A549 (cell line): Measurements from ENCODE around the gene SLC26A9. TPM values are rescaled to one million over a fixed set of nuclear protein-coding genes. Genes with fewer than 3 reads are reported as not detected.

Source experiments
- ATAC-seq, 2 experiments: fragments of 200-7000 bp in 1 of 2; fragments of >200 bp in 1 of 2; cut with Nextera tagmentation in 1 of 2; cut with Tn5 transposase in 1 of 2; 3 replicates each; pipeline versions ENCODE4 v1.8.0 to v1.9.1; 2018 to 2020; ENCODE audit warnings: mild to moderate bottlenecking in 1 of 2, moderate library complexity in 1 of 2
- CTCF ChIA-PET: fragments of 300-600 bp; sonication (Branson Sonifier 250); formaldehyde crosslinking; extraction: SDS; loops from one replicate; lab custom pipeline; 2021; ENCODE audit warnings: antibody characterized with exemption, inconsistent platforms; lab: Yijun Ruan, JAX
- POLR2A ChIA-PET: fragments of 350-600 bp; formaldehyde crosslinking; extraction: SDS; loops from one replicate; lab custom pipeline; 2021; ENCODE audit warnings: antibody characterized with exemption, inconsistent platforms; lab: Yijun Ruan, JAX
- DNase-seq, 2 experiments: peaks; one replicate each; pipeline versions ENCODE4 v3.0.0 to v3.0.0-alpha.2; 2011 to 2016; ENCODE audit warnings: low read depth in 1 of 2, low spot score in 1 of 2
- FAIRE-seq: peaks from 2 replicates; lab custom pipeline; 2011; peaks lifted over from hg19 to GRCh38; lab: Jason Lieb, UNC
- H3K27ac ChIP-seq, 2 experiments: fragments of >200 bp; sonication (Bioruptor Twin); formaldehyde crosslinking; 3 replicates each; pipeline ENCODE4 v1.5.1; 2016 to 2017
- H3K4me1 ChIP-seq: fragments of >200 bp; sonication (Bioruptor Twin); formaldehyde crosslinking; 3 replicates; pipeline ENCODE4 v1.6.1; 2016
- H3K4me2 ChIP-seq: fragments of >200 bp; sonication (Bioruptor Twin); formaldehyde crosslinking; 3 replicates; pipeline ENCODE4 v1.6.1; 2016
- H3K4me3 ChIP-seq: fragments of >200 bp; sonication (Bioruptor Twin); formaldehyde crosslinking; 3 replicates; pipeline ENCODE4 v1.5.1; 2016
- H3K9me3 ChIP-seq: fragments of >200 bp; sonication (Bioruptor Twin); formaldehyde crosslinking; 3 replicates; pipeline ENCODE4 v1.6.1; 2016
- CBX2 ChIP-seq: fragments of 200-600 bp; sonication (generic); IDR thresholded peaks from 2 replicates; pipeline ENCODE4 v1.6.1; 2016; ENCODE audit warnings: low read depth, mild to moderate bottlenecking, borderline replicate concordance
- CHD2 ChIP-seq: fragments of 150-350 bp; IDR thresholded peaks from 2 replicates; pipeline ENCODE4 v1.6.1; 2014; ENCODE audit warnings: low read length; ENCODE audit not compliant: partially characterized antibody
- EHF ChIP-seq: fragments of 250-450 bp; sonication (Bioruptor Pico); IDR thresholded peaks from 2 replicates; pipeline ENCODE4 v1.5.0; 2020; ENCODE audit warnings: mild to moderate bottlenecking
- ESRRA ChIP-seq: fragments of 150-350 bp; IDR thresholded peaks from 2 replicates; pipeline ENCODE4 v1.6.1; 2014; ENCODE audit warnings: mild to moderate bottlenecking, low read length, borderline replicate concordance
- FOSL2 ChIP-seq, 2 experiments: fragments of 450-650 bp in 1 of 2; fragments of >200 bp in 1 of 2; sonication (Bioruptor Twin) in 1 of 2; formaldehyde crosslinking; IDR thresholded peaks; 2 replicates each; pipeline versions ENCODE4 v1.5.0 to v1.6.1; 2016 to 2020; ENCODE audit warnings: mild to moderate bottlenecking in 1 of 2, moderate library complexity in 1 of 2
- GATA3 ChIP-seq: IDR thresholded peaks from 2 replicates; pipeline ENCODE4 v1.6.1; 2012; ENCODE audit warnings: borderline replicate concordance
- HDAC2 ChIP-seq: fragments of 200-600 bp; sonication (generic); IDR thresholded peaks from 2 replicates; pipeline ENCODE4 v1.6.1; 2016
- HEYL ChIP-seq: fragments of 250-450 bp; sonication (Bioruptor Pico); IDR thresholded peaks from 2 replicates; pipeline ENCODE4 v1.8.0; 2021; ENCODE audit warnings: mild to moderate bottlenecking, moderate library complexity
- HOXA7 ChIP-seq: fragments of 250-450 bp; sonication (Bioruptor Pico); IDR thresholded peaks from 2 replicates; pipeline ENCODE4 v1.5.0; 2020; ENCODE audit warnings: mild to moderate bottlenecking, moderate library complexity
- HOXB5 ChIP-seq: fragments of 250-450 bp; sonication (Bioruptor Pico); IDR thresholded peaks from 2 replicates; pipeline ENCODE4 v1.5.0; 2020; ENCODE audit warnings: mild to moderate bottlenecking, moderate library complexity
- JUNB ChIP-seq: fragments of >200 bp; sonication (Bioruptor Twin); formaldehyde crosslinking; IDR thresholded peaks from 2 replicates; pipeline ENCODE4 v1.6.1; 2016
- NPAS2 ChIP-seq: fragments of 250-450 bp; sonication (Bioruptor Pico); IDR thresholded peaks from 2 replicates; pipeline ENCODE4 v1.8.0; 2022; ENCODE audit warnings: mild to moderate bottlenecking, moderate library complexity, borderline replicate concordance
- POLR2AphosphoS2 ChIP-seq: conservative IDR thresholded peaks from 2 replicates; pipeline ENCODE4 v1.6.1; 2012; ENCODE audit warnings: low read length, improper control_type of control experiment, inconsistent platforms
- RAD21 ChIP-seq, 2 experiments: fragments of >200 bp in 1 of 2; sonication (Bioruptor Twin) in 1 of 2; formaldehyde crosslinking in 1 of 2; IDR thresholded peaks in 1 of 2; conservative IDR thresholded peaks in 1 of 2; 2 replicates in 1 of 2; 3 replicates in 1 of 2; pipeline ENCODE4 v1.6.1; 2012 to 2018; ENCODE audit warnings: inconsistent platforms in 1 of 2
- RARB ChIP-seq: fragments of 250-450 bp; sonication (Bioruptor Pico); IDR thresholded peaks from 2 replicates; pipeline ENCODE4 v1.8.0; 2021; ENCODE audit warnings: mild to moderate bottlenecking, moderate library complexity
- RNF2 ChIP-seq: fragments of 200-600 bp; sonication (generic); IDR thresholded peaks from 2 replicates; pipeline ENCODE4 v1.6.1; 2016; ENCODE audit warnings: low read depth, mild to moderate bottlenecking, antibody characterized with exemption, moderate library complexity, borderline replicate concordance
- TP53 ChIP-seq: fragments of 250-450 bp; sonication (Bioruptor Pico); IDR thresholded peaks from 2 replicates; pipeline ENCODE4 v1.5.0; 2021; ENCODE audit warnings: mild to moderate bottlenecking, moderate library complexity
- ZC3H11A ChIP-seq: fragments of 450-650 bp; IDR thresholded peaks from 2 replicates; pipeline ENCODE4 v1.6.1; 2014; ENCODE audit warnings: antibody characterized with exemption, mild to moderate bottlenecking
- ZFP36 ChIP-seq: fragments of 450-650 bp; IDR thresholded peaks from 2 replicates; pipeline ENCODE4 v1.6.1; 2014; ENCODE audit warnings: borderline replicate concordance; ENCODE audit not compliant: partially characterized antibody
- WGBS: methylation state at CpG from one replicate; pipeline ENCODE4 v1.1.6; 2017; ENCODE audit errors: missing lambda C conversion rate; 5-methylcytosine and 5-hydroxymethylcytosine counted together
- polyA plus RNA-seq, 4 experiments: library from polyadenylated mRNA; depleted of rRNA in 3 of 4; stranded (reverse); fragments of >200 nt; fragmentation: RNase III in 1 of 4; extraction: RNeasy Plus Mini Kit Qiagen cat#74134 plus additional on column Dnase treatment in 1 of 4; gene quantifications; 2 replicates in 3 of 4; 3 replicates in 1 of 4; pipeline ENCODE4 v1.2.3, GENCODE V29; 2011 to 2017
- TF ChIP-seq, protein P1 (sequence below): IDR thresholded peaks from 2 replicates; pipeline ENCODE4 v1.6.1; 2012; ENCODE audit warnings: low read depth, borderline replicate concordance
- TF ChIP-seq, protein P2 (sequence below): fragments of 150-350 bp; IDR thresholded peaks from 2 replicates; pipeline ENCODE4 v1.6.1; 2014; ENCODE audit warnings: low read depth, mild to moderate bottlenecking, low read length
- TF ChIP-seq, protein P3 (sequence below): fragments of >200 bp; sonication (Bioruptor Twin); formaldehyde crosslinking; IDR thresholded peaks from 2 replicates; pipeline ENCODE4 v1.6.1; 2016
- TF ChIP-seq, protein P4 (sequence below): fragments of 200-600 bp; sonication (generic); IDR thresholded peaks from 2 replicates; pipeline ENCODE4 v1.6.1; 2016; ENCODE audit warnings: antibody characterized with exemption, mild to moderate bottlenecking, moderate library complexity
- TF ChIP-seq, protein P5 (sequence below): fragments of 450-650 bp; IDR thresholded peaks from 2 replicates; pipeline ENCODE4 v1.6.1; 2014; ENCODE audit warnings: antibody characterized with exemption
- TF ChIP-seq, protein P6 (sequence below): fragments of 250-450 bp; sonication (Bioruptor Pico); IDR thresholded peaks from 2 replicates; pipeline ENCODE4 v1.5.0; 2020; ENCODE audit warnings: low read depth, mild to moderate bottlenecking, moderate library complexity

The SLC26A9 gene
- polyA plus RNA-seq, 2 of the 4 experiments (the other 2 are of a cell fraction), result 0.18 to 0.98 TPM

DNA sequence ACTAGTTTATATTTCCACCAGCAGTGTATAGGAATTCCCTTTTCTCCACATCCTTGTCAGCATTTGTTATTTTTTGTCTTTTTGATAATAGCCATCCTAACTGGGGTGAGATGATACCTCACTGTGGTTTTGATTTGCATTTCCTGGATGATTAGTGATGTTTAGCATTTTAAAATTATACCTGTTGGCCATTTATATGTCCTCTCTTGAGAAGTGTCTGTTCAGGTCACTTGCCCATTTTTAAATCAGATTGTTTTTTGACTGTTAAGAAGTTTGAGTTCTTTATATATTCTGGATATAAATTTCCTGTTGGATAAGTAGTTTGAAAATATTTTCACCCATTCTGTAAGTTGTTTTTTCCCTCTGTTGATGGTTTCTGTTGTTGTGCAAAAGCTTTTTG, 62.3 kb downstream of the SLC26A9 start (continued):
- TF ChIP-seq HOXA7 (CRISPR knock-in tag) (no peak), FOSL2 (IDR thresholded peaks at IDR 0.05) (no peak), FOSL2 (CRISPR knock-in tag; IDR thresholded peaks at IDR 0.05) (no peak)
- TF ChIP-seq, protein P1, sequence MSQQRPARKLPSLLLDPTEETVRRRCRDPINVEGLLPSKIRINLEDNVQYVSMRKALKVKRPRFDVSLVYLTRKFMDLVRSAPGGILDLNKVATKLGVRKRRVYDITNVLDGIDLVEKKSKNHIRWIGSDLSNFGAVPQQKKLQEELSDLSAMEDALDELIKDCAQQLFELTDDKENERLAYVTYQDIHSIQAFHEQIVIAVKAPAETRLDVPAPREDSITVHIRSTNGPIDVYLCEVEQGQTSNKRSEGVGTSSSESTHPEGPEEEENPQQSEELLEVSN, result no peak
- TF ChIP-seq, all 56 proteins: peak for 0

DNA sequence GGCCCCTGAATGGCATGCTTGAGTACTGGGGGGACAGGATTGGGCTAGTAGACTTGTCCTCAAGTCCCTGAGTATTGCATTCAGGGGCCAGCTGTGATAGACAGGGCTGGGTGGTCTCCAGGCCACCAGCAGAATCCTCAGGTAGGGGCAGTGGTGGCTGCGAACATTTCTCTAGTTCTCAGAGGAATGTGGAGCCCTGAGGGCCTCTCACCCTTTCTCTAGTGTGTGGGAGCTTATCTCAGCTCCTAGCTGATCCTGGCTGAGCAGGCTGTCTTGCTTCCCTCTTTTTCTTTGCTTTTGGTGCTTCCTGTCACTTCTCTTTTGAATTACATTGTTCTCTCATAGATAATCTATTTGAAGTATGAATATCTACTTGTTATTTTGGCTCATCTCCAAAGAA, 63.3 kb downstream of the SLC26A9 start:
- TF ChIP-seq, protein P2, sequence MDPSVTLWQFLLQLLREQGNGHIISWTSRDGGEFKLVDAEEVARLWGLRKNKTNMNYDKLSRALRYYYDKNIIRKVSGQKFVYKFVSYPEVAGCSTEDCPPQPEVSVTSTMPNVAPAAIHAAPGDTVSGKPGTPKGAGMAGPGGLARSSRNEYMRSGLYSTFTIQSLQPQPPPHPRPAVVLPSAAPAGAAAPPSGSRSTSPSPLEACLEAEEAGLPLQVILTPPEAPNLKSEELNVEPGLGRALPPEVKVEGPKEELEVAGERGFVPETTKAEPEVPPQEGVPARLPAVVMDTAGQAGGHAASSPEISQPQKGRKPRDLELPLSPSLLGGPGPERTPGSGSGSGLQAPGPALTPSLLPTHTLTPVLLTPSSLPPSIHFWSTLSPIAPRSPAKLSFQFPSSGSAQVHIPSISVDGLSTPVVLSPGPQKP, result no peak
- no peak for TF ChIP-seq ZFP36
- TF ChIP-seq CHD2, result no peak
- TF ChIP-seq POLR2AphosphoS2, result no peak
- TF ChIP-seq, protein P3, sequence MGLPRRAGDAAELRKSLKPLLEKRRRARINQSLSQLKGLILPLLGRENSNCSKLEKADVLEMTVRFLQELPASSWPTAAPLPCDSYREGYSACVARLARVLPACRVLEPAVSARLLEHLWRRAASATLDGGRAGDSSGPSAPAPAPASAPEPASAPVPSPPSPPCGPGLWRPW, result no peak
- no peak for TF ChIP-seq ESRRA
- no peak for TF ChIP-seq HEYL
- TF ChIP-seq, protein P4, sequence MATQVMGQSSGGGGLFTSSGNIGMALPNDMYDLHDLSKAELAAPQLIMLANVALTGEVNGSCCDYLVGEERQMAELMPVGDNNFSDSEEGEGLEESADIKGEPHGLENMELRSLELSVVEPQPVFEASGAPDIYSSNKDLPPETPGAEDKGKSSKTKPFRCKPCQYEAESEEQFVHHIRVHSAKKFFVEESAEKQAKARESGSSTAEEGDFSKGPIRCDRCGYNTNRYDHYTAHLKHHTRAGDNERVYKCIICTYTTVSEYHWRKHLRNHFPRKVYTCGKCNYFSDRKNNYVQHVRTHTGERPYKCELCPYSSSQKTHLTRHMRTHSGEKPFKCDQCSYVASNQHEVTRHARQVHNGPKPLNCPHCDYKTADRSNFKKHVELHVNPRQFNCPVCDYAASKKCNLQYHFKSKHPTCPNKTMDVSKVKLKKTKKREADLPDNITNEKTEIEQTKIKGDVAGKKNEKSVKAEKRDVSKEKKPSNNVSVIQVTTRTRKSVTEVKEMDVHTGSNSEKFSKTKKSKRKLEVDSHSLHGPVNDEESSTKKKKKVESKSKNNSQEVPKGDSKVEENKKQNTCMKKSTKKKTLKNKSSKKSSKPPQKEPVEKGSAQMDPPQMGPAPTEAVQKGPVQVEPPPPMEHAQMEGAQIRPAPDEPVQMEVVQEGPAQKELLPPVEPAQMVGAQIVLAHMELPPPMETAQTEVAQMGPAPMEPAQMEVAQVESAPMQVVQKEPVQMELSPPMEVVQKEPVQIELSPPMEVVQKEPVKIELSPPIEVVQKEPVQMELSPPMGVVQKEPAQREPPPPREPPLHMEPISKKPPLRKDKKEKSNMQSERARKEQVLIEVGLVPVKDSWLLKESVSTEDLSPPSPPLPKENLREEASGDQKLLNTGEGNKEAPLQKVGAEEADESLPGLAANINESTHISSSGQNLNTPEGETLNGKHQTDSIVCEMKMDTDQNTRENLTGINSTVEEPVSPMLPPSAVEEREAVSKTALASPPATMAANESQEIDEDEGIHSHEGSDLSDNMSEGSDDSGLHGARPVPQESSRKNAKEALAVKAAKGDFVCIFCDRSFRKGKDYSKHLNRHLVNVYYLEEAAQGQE, result no peak
- no peak for TF ChIP-seq TP53 (CRISPR knock-in tag)
- no peak for TF ChIP-seq HDAC2
- TF ChIP-seq GATA3, result no peak
- TF ChIP-seq, protein P5, sequence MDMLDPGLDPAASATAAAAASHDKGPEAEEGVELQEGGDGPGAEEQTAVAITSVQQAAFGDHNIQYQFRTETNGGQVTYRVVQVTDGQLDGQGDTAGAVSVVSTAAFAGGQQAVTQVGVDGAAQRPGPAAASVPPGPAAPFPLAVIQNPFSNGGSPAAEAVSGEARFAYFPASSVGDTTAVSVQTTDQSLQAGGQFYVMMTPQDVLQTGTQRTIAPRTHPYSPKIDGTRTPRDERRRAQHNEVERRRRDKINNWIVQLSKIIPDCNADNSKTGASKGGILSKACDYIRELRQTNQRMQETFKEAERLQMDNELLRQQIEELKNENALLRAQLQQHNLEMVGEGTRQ, result no peak
- no peak for TF ChIP-seq RARB (CRISPR knock-in tag)
- no peak for TF ChIP-seq HOXA7 (CRISPR knock-in tag)
- TF ChIP-seq CBX2, result no peak
- no peak for TF ChIP-seq EHF (CRISPR knock-in tag)
- TF ChIP-seq ZC3H11A, result no peak
- no peak for TF ChIP-seq JUNB
- TF ChIP-seq, all 56 proteins: peak for 0
- DNase-seq, result no peak
- H3K4me3 ChIP-seq, result no peak overlapping the region
- H3K4me1 ChIP-seq, result no peaks in the 10 kb centered on the region
- FAIRE-seq, result no peak
- ATAC-seq, result no peak
- 0 out of 3 replicates have a peak, but pooled peaks cover 3% of the 10 kb centered on the region for H3K9me3 ChIP-seq
- H3K4me2 ChIP-seq, result no peak overlapping the region
- ChIA-PET POLR2A (no interaction called here), CTCF (no interaction called here)
- H3K27ac ChIP-seq, result no peak overlapping the region
- WGBS, result 41% methylated on average over 1 of the region's 1 CpG

DNA sequence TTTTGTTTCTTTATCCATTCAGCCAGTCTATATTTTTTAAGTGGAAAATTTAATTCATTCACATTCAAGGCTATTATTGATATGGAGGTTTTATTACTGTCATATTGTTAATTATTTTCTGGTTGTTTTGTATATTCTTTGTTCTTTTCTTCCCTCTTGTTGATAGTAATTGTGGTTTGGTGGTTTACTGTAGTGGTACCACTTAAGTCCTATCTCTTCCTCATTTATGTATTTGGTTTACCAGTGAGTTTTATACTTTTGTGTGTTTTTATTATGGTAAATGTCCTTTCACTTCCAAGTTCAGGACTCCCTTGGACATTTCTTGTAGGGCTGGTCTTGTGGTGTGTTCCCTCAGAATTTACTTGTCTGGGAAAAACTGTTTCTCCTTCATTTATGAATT, 65.2 kb downstream of the SLC26A9 start:
- 0 out of 3 replicates have a peak, but pooled peaks cover 3% of the 10 kb centered on the region for H3K9me3 ChIP-seq
- TF ChIP-seq, protein P4, result no peak
- TF ChIP-seq HOXB5 (CRISPR knock-in tag), result no peak
- no peak for TF ChIP-seq RNF2
- TF ChIP-seq, protein P6, sequence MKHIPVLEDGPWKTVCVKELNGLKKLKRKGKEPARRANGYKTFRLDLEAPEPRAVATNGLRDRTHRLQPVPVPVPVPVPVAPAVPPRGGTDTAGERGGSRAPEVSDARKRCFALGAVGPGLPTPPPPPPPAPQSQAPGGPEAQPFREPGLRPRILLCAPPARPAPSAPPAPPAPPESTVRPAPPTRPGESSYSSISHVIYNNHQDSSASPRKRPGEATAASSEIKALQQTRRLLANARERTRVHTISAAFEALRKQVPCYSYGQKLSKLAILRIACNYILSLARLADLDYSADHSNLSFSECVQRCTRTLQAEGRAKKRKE (CRISPR knock-in tag), result no peak
- no peak for TF ChIP-seq RAD21 (conservative IDR thresholded peaks at IDR 0.05 in 1 of 2, IDR thresholded peaks at IDR 0.05 in 1 of 2)
- no peak for TF ChIP-seq NPAS2 (CRISPR knock-in tag)
- TF ChIP-seq, all 56 proteins: peak for 0
- DNase-seq, result no peak
- Histone ChIP-seq H3K4me2 (no peak overlapping the region), H3K4me3 (no peak overlapping the region), H3K4me1 (no peaks in the 10 kb centered on the region), H3K27ac (no peak overlapping the region)
- POLR2A ChIA-PET, result no interaction called here
- CTCF ChIA-PET, result no interaction called here
- FAIRE-seq, result no peak
- ATAC-seq, result no peak
